ENCODE data around the gene ARHGAP18.
"Not testable (repeated sequence)": the region's sequence is repeated elsewhere in the genome, so short reads cannot be mapped to it uniquely, and the experiment has no call there.

ARHGAP18 gene

GRCh38 chr6:129607581-129608186 is 102.3 kb downstream of the ARHGAP18 start:
- no peak for DNase-seq

- DNase-seq, result no peak
These were observed 103.3 kb downstream of the ARHGAP18 start for GRCh38 chr6:129606664-129607063.

- DNase-seq, result no peak
These were observed 104.0 kb downstream of the ARHGAP18 start for GRCh38 chr6:129605967-129606366.

- no peak for DNase-seq
These were observed 104.9 kb downstream of the ARHGAP18 start for GRCh38 chr6:129605095-129605494.

- DNase-seq, result no peak
These were observed 105.7 kb downstream of the ARHGAP18 start for GRCh38 chr6:129604321-129604720.

GRCh38 chr6:129603741-129604140 is 106.2 kb downstream of the ARHGAP18 start:
- DNase-seq, result no peak

GRCh38 chr6:129601323-129601722 is 108.7 kb downstream of the ARHGAP18 start:
- no peak for DNase-seq

GRCh38 chr6:129599467-129599866 is 110.5 kb downstream of the ARHGAP18 start:
- DNase-seq, result no peak

GRCh38 chr6:129598244-129599187 is 111.5 kb downstream of the ARHGAP18 start:
- DNase-seq, result peak; percentile 89

GRCh38 chr6:129597023-129597713 is 112.8 kb downstream of the ARHGAP18 start:
- DNase-seq, result peak; percentile 8

GRCh38 chr6:129596522-129596921 is 113.5 kb downstream of the ARHGAP18 start:
- DNase-seq, result no peak

- DNase-seq, result no peak
These were observed 116.8 kb downstream of the ARHGAP18 start for GRCh38 chr6:129593233-129593564.

- DNase-seq, result no peak
These were observed 117.3 kb downstream of the ARHGAP18 start for GRCh38 chr6:129592516-129593232.

- DNase-seq, result no peak
These were observed 119.5 kb downstream of the ARHGAP18 start for GRCh38 chr6:129590408-129591022.

- no peak for DNase-seq
These were observed 123.2 kb downstream of the ARHGAP18 start for GRCh38 chr6:129586815-129587214.

GRCh38 chr6:129583866-129584265 is 126.1 kb downstream of the ARHGAP18 start:
- no peak for DNase-seq

- peak; percentile 9 for DNase-seq
These were observed 131.7 kb downstream of the ARHGAP18 start for GRCh38 chr6:129578315-129578714.

- no peak for DNase-seq
These were observed 132.3 kb downstream of the ARHGAP18 start for GRCh38 chr6:129577691-129578090.

GRCh38 chr6:129576456-129576855 is 133.5 kb downstream of the ARHGAP18 start:
- DNase-seq, result no peak

- DNase-seq, result peak; percentile 81
These were observed 134.4 kb downstream of the ARHGAP18 start for GRCh38 chr6:129575378-129576118.

GRCh38 chr6:129574605-129575004 is 135.4 kb downstream of the ARHGAP18 start:
- DNase-seq, result not testable (repeated sequence)

GRCh38 chr6:129570929-129571328 is 139.0 kb downstream of the ARHGAP18 start:
- DNase-seq, result not testable (repeated sequence)
